Measurements from ENCODE around the gene POLD4. TPM values are rescaled to one million over a fixed set of nuclear protein-coding genes. Genes with fewer than 3 reads are reported as not detected.

Gene POLD4
- total and polyA plus RNA-seq, 2 donors (not counting 3 experiments of a cell fraction or from before 2014, with no cell fraction given) = 50.1 to 204 TPM

- Histone ChIP-seq H3K4me3 (replicated peaks in 1 of 3; ENCODE audit: insufficient read depth in 1 of 3, low read depth in 1 of 3, low read length in 3 of 3) (no peak overlapping the region), H3K27me3 (ENCODE audit: control insufficient read depth in 2 of 2, insufficient read depth in 2 of 2, low read length in 2 of 2) (no peaks in the 10 kb centered on the region), H3K36me3 (ENCODE audit: control insufficient read depth in 2 of 2, extremely low read depth in 1 of 2, insufficient read depth in 2 of 2, low read length in 2 of 2) (peaks cover 6 to 21% of the 10 kb centered on the region in 2 experiments), H3K4me2 (ENCODE audit: insufficient read depth, low read length) (no peak overlapping the region), H3K9me1 (replicated peaks; ENCODE audit: control insufficient read depth, extremely low read depth, insufficient read depth, low read length) (no peaks in the 10 kb centered on the region), H3K79me2 (ENCODE audit: control insufficient read depth, insufficient read depth, low read length) (peaks cover 4% of the 10 kb centered on the region), H3K9ac (replicated peaks; ENCODE audit: extremely low read depth, insufficient read depth, low read length) (no peak overlapping the region), H4K20me1 (replicated peaks; ENCODE audit: control insufficient read depth, extremely low read depth, insufficient read depth, low read length) (no peaks in the 10 kb centered on the region), H3K4me1 (ENCODE audit: control insufficient read depth, extremely low read depth, insufficient read depth, low read length) (peaks cover 15% of the 10 kb centered on the region), H3K9me3 (replicated peaks; ENCODE audit: control insufficient read depth, insufficient read depth, low read length) (no peaks in the 10 kb centered on the region), H3K27ac (ENCODE audit: insufficient read depth, low read depth, low read length) (no peak overlapping the region), H2AFZ (ENCODE audit: low read depth, low read length) (no peak overlapping the region)
- ChIA-PET POLR2A (no interaction called here), CTCF (interaction anchor here (1.5 kb wide), 1 partner anchor 12 kb away, joined by 6 read pairs; no protein-coding TSS in a partner anchor)
- DNase-seq (ENCODE audit: low read depth, low spot score) (no peak), FAIRE-seq (no peak)
- dilution Hi-C loops (cut with MboI; ENCODE audit: extremely low pct_ligation_motif_present, low sequenced_read_pairs) = no loop called here
- no peak for TF ChIP-seq EZH2 (IDR thresholded peaks at IDR 0.05; ENCODE audit: borderline replicate concordance, low read depth, low read length, severe bottlenecking)
- BruUV-seq (replicated peaks) = no TSS peak
- intact Hi-C loops (cut with micrococcal nuclease) = no loop called here
Measured at GRCh38 chr11:67393990-67394389, 40.6 kb upstream of the POLD4 start.

GRCh38 chr11:67393437-67393836, 40.1 kb upstream of the POLD4 start:
- dilution Hi-C loops (cut with MboI; ENCODE audit: extremely low pct_ligation_motif_present, low sequenced_read_pairs) = no loop called here
- Histone ChIP-seq H3K27ac (ENCODE audit: insufficient read depth, low read depth, low read length) (no peak overlapping the region), H3K9ac (replicated peaks; ENCODE audit: extremely low read depth, insufficient read depth, low read length) (no peak overlapping the region), H3K36me3 (ENCODE audit: control insufficient read depth in 2 of 2, extremely low read depth in 1 of 2, insufficient read depth in 2 of 2, low read length in 2 of 2) (peaks cover 5 to 15% of the 10 kb centered on the region in 2 experiments), H3K79me2 (ENCODE audit: control insufficient read depth, insufficient read depth, low read length) (peaks cover 4% of the 10 kb centered on the region), H3K4me3 (replicated peaks in 1 of 3; ENCODE audit: insufficient read depth in 1 of 3, low read depth in 1 of 3, low read length in 3 of 3) (no peak overlapping the region), H2AFZ (ENCODE audit: low read depth, low read length) (no peak overlapping the region), H3K9me3 (replicated peaks; ENCODE audit: control insufficient read depth, insufficient read depth, low read length) (no peaks in the 10 kb centered on the region), H3K4me2 (ENCODE audit: insufficient read depth, low read length) (no peak overlapping the region), H3K9me1 (replicated peaks; ENCODE audit: control insufficient read depth, extremely low read depth, insufficient read depth, low read length) (no peaks in the 10 kb centered on the region), H4K20me1 (replicated peaks; ENCODE audit: control insufficient read depth, extremely low read depth, insufficient read depth, low read length) (no peaks in the 10 kb centered on the region), H3K27me3 (ENCODE audit: control insufficient read depth in 2 of 2, insufficient read depth in 2 of 2, low read length in 2 of 2) (no peaks in the 10 kb centered on the region), H3K4me1 (ENCODE audit: control insufficient read depth, extremely low read depth, insufficient read depth, low read length) (peaks cover 15% of the 10 kb centered on the region)
- BruUV-seq (replicated peaks) = no TSS peak
- FAIRE-seq = no peak
- DNase-seq (ENCODE audit: low read depth, low spot score) = no peak
- TF ChIP-seq POLR2AphosphoS5 (IDR thresholded peaks at IDR 0.05; ENCODE audit: insufficient read depth, low read depth, low read length) (no peak), CTCF (IDR thresholded peaks at IDR 0.05; ENCODE audit: extremely low read depth in 1 of 2, insufficient read depth in 1 of 2, low read depth in 1 of 2, low read length in 2 of 2) (no peak), MAX (IDR thresholded peaks at IDR 0.05; ENCODE audit: insufficient read depth, insufficient read length) (no peak), POLR2A (IDR thresholded peaks at IDR 0.05; ENCODE audit: low read depth, low read length) (no peak), FOS (IDR thresholded peaks at IDR 0.05; ENCODE audit: borderline replicate concordance, insufficient read depth, low read length) (no peak), GATA2 (IDR thresholded peaks at IDR 0.05; ENCODE audit: insufficient read depth, insufficient read length, low read depth, low read length) (no peak), EZH2 (IDR thresholded peaks at IDR 0.05; ENCODE audit: borderline replicate concordance, low read depth, low read length, severe bottlenecking) (no peak)
- CTCF ChIA-PET = interaction anchor here (1.5 to 4.8 kb wide), 2 partner anchors 11 to 12 kb away, joined by 6 to 32 read pairs; no protein-coding TSS in a partner anchor
- intact Hi-C loops (cut with micrococcal nuclease) = no loop called here
- POLR2A ChIA-PET = no interaction called here
